Vagina (tissue), 2 donors: Measurements from ENCODE around the gene ABTB1.

ENCODE experiments used
- POLR2A ChIP-seq, 2 donors: fragments of 450-650 bp; IDR thresholded peaks; one replicate each; pipeline ENCODE4 v1.6.1; 2017; ENCODE audit warnings: antibody characterized with exemption in 2 of 2, mild to moderate bottlenecking in 2 of 2, moderate library complexity in 2 of 2
- TF ChIP-seq, protein P1 (sequence below), 3 experiments: fragments of 450-650 bp in 2 of 3; fragments of 200-600 bp in 1 of 3; sonication (generic) in 1 of 3; IDR thresholded peaks; one replicate each; pipeline ENCODE4 v1.5.1; 2017 to 2019; ENCODE audit warnings: antibody characterized with exemption in 3 of 3, mild to moderate bottlenecking in 2 of 3, moderate library complexity in 2 of 3

DNA sequence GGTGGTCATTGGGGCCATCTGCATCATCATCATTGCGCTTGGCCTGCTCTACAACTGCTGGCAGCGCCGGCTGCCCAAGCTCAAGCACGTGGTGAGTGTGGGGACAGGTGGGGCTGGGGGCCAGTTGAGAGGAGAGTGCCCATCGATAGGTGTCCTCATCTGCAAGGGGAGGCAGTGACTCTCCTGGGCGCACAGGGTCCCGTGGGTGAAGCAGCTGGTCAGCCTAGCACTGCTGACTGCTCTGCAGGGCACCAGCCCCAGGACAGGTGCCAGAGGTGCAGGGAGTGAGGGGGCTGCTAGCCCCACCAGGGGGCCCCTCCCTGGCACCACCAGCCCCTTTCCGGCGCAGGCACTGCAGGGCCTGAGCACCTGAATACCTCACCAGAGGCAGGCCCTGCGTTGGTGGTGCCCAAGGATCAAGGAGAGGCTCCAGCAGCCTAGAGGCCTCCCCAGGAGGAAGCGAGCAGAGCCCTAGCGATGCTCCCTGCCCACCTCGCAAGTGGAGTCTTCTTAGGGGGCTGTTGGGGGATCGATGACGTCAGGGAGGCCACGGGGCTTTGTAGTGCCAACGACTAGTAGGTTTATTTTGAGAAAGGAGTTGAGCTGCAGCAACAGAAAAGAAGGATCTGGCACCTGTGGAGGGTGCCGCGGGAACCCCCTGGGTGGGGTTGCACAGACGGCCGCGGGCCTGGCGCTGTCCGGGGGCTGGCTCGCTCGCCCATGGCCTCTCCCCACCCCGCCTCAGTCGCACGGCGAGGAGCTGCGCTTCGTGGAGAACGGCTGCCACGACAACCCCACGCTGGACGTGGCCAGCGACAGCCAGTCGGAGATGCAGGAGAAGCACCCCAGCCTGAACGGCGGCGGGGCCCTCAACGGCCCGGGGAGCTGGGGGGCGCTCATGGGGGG is 976 bp upstream of the ABTB1 start:
- no peak for TF ChIP-seq POLR2A (IDR thresholded peaks at IDR 0.05)
- TF ChIP-seq, protein P1, sequence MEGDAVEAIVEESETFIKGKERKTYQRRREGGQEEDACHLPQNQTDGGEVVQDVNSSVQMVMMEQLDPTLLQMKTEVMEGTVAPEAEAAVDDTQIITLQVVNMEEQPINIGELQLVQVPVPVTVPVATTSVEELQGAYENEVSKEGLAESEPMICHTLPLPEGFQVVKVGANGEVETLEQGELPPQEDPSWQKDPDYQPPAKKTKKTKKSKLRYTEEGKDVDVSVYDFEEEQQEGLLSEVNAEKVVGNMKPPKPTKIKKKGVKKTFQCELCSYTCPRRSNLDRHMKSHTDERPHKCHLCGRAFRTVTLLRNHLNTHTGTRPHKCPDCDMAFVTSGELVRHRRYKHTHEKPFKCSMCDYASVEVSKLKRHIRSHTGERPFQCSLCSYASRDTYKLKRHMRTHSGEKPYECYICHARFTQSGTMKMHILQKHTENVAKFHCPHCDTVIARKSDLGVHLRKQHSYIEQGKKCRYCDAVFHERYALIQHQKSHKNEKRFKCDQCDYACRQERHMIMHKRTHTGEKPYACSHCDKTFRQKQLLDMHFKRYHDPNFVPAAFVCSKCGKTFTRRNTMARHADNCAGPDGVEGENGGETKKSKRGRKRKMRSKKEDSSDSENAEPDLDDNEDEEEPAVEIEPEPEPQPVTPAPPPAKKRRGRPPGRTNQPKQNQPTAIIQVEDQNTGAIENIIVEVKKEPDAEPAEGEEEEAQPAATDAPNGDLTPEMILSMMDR (IDR thresholded peaks at IDR 0.05): no peak
